Loucy (cell line): ENCODE results near the gene BSN.

ENCODE experiments used
- H2AFZ ChIP-seq: fragments of 200-600 bp; sonication (generic); 2 replicates; pipeline ENCODE4 v1.6.0; 2016; ENCODE audit warnings: antibody characterized with exemption, mild to moderate bottlenecking, low read length, moderate library complexity
- H3F3A ChIP-seq: fragments of 200-600 bp; 2 replicates; pipeline ENCODE4 v1.6.0; 2016; ENCODE audit warnings: antibody characterized with exemption, low read depth, mild to moderate bottlenecking
- H3K27me3 ChIP-seq: fragments of 200-600 bp; sonication (generic); 2 replicates; pipeline ENCODE4 v1.6.1; 2014; ENCODE audit warnings: low read length, mild to moderate bottlenecking; ENCODE audit not compliant: insufficient read depth, poor library complexity, severe bottlenecking
- H3K36me3 ChIP-seq: fragments of 200-600 bp; sonication (generic); 2 replicates; pipeline ENCODE4 v1.6.1; 2016; ENCODE audit warnings: low read length; ENCODE audit not compliant: insufficient read depth
- H3K4me1 ChIP-seq: fragments of 200-600 bp; sonication (generic); 2 replicates; pipeline ENCODE4 v1.5.1; 2014; ENCODE audit warnings: low read length, mild to moderate bottlenecking; ENCODE audit not compliant: insufficient read depth, poor library complexity, severe bottlenecking
- H3K4me2 ChIP-seq: fragments of 200-600 bp; sonication (generic); 2 replicates; pipeline ENCODE4 v1.6.0; 2014; ENCODE audit warnings: antibody characterized with exemption, low read length, low read depth, mild to moderate bottlenecking; ENCODE audit not compliant: poor library complexity, severe bottlenecking
- H3K4me3 ChIP-seq: fragments of 200-600 bp; sonication (generic); 2 replicates; pipeline ENCODE4 v1.5.1; 2014; ENCODE audit warnings: low read length, mild to moderate bottlenecking, mixed read lengths; ENCODE audit not compliant: poor library complexity, severe bottlenecking
- H3K79me2 ChIP-seq: fragments of 200-600 bp; sonication (generic); 2 replicates; pipeline ENCODE4 v1.6.1; 2014; ENCODE audit warnings: low read length; ENCODE audit not compliant: insufficient read depth
- H3K9ac ChIP-seq: fragments of 200-600 bp; sonication (generic); 2 replicates; pipeline ENCODE4 v1.6.0; 2014; ENCODE audit warnings: mild to moderate bottlenecking, low read depth, low read length, moderate library complexity; ENCODE audit not compliant: poor library complexity, severe bottlenecking
- H3K9me2 ChIP-seq: fragments of 200-600 bp; sonication (generic); replicated peaks from 2 replicates; pipeline ENCODE4 v1.6.1; 2016; ENCODE audit warnings: low read depth, low read length, mixed read lengths
- H3K9me3 ChIP-seq: fragments of 200-600 bp; sonication (generic); 2 replicates; pipeline ENCODE4 v1.6.1; 2014; ENCODE audit warnings: mild to moderate bottlenecking, antibody characterized with exemption, low read length, low read depth; ENCODE audit not compliant: insufficient read depth
- H4K20me1 ChIP-seq: fragments of 200-600 bp; sonication (generic); 2 replicates; pipeline ENCODE4 v1.6.0; 2014; ENCODE audit warnings: antibody characterized with exemption, low read length, mild to moderate bottlenecking; ENCODE audit not compliant: insufficient read depth, poor library complexity, severe bottlenecking
- CTCF ChIP-seq: fragments of 200-600 bp; sonication (generic); conservative IDR thresholded peaks from 2 replicates; pipeline ENCODE4 v1.5.1; 2014; ENCODE audit warnings: mild to moderate bottlenecking, antibody characterized with exemption, low read length
- EZH2phosphoT487 ChIP-seq: fragments of 200-600 bp; IDR thresholded peaks from 2 replicates; pipeline ENCODE4 v1.6.1; 2018; ENCODE audit warnings: antibody characterized with exemption, mild to moderate bottlenecking, moderate library complexity, borderline replicate concordance

BSN gene

GRCh38 chr3:49652903-49653415 lies 98.7 kb downstream of the BSN start:
- Histone ChIP-seq H2AFZ (no peak overlapping the region), H3K36me3 (no peaks in the 10 kb centered on the region), H3K4me3 (no peak overlapping the region), H3K4me1 (peaks cover 29% of the 10 kb centered on the region), H4K20me1 (no peaks in the 10 kb centered on the region), H3K4me2 (no peak overlapping the region), H3F3A (no peaks in the 10 kb centered on the region), H3K9ac (no peak overlapping the region), H3K27me3 (no peaks in the 10 kb centered on the region), H3K9me2 (no peaks in the 10 kb centered on the region), H3K79me2 (no peaks in the 10 kb centered on the region), H3K9me3 (no peaks in the 10 kb centered on the region)
- TF ChIP-seq EZH2phosphoT487, result no peak
- no peak for TF ChIP-seq CTCF

- TF ChIP-seq CTCF (no peak), EZH2phosphoT487 (no peak)
- Histone ChIP-seq H3K27me3 (no peaks in the 10 kb centered on the region), H3K4me2 (no peak overlapping the region), H2AFZ (no peak overlapping the region), H3K9me3 (no peaks in the 10 kb centered on the region), H3K4me3 (no peak overlapping the region), H3K9ac (no peak overlapping the region), H3K79me2 (no peaks in the 10 kb centered on the region), H4K20me1 (no peaks in the 10 kb centered on the region), H3F3A (no peaks in the 10 kb centered on the region), H3K4me1 (peaks cover 22% of the 10 kb centered on the region), H3K9me2 (no peaks in the 10 kb centered on the region), H3K36me3 (no peaks in the 10 kb centered on the region)
Observed at GRCh38 chr3:49653621-49654020, 99.3 kb downstream of the BSN start.

DNA sequence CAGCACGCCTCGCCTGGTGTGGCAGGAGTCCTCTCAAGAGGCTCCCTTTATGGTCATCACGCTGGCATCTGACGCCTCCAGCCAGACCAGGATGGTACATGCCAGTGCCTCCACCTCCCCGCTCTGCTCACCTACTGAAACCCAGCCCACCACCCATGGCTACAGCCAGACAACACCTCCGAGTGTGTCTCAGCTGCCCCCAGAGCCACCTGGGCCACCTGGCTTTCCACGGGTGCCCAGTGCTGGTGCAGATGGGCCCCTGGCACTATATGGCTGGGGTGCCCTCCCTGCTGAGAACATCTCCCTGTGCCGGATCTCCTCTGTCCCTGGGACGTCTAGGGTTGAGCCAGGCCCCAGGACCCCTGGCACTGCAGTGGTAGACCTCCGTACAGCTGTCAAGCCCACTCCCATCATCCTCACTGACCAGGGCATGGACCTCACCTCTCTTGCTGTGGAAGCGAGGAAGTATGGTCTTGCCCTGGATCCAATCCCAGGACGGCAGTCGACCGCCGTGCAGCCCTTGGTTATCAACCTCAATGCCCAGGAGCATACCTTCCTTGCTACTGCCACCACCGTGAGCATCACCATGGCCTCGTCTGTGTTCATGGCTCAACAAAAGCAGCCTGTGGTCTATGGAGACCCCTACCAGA lies 100.0 kb downstream of the BSN start:
- no peak overlapping the region for H3K4me2 ChIP-seq
- TF ChIP-seq EZH2phosphoT487 (no peak), CTCF (no peak)
- no peaks in the 10 kb centered on the region for H4K20me1 ChIP-seq
- peaks cover 16% of the 10 kb centered on the region for H3K4me1 ChIP-seq
- H3K4me3 ChIP-seq, result no peak overlapping the region
- H3K9ac ChIP-seq, result no peak overlapping the region
- no peaks in the 10 kb centered on the region for H3K27me3 ChIP-seq
- no peaks in the 10 kb centered on the region for H3K9me2 ChIP-seq
- H2AFZ ChIP-seq, result no peak overlapping the region
- no peaks in the 10 kb centered on the region for H3K9me3 ChIP-seq
- no peaks in the 10 kb centered on the region for H3F3A ChIP-seq
- H3K79me2 ChIP-seq, result no peaks in the 10 kb centered on the region
- no peaks in the 10 kb centered on the region for H3K36me3 ChIP-seq
